VCaP (cell line): ENCODE results near the gene SPDYC.
A peak's percentile ranks its signal among the peaks of the same experiment; 100 is the strongest.

Experiments used
- H3K27ac ChIP-seq: fragments of 450-650 bp; 2 replicates; pipeline ENCODE4 v1.5.1; 2017
- CTCF ChIP-seq: fragments of 450-650 bp; conservative IDR thresholded peaks from 2 replicates; pipeline ENCODE4 v1.5.1; 2017; ENCODE audit warnings: mild to moderate bottlenecking, moderate library complexity

SPDYC gene

DNA sequence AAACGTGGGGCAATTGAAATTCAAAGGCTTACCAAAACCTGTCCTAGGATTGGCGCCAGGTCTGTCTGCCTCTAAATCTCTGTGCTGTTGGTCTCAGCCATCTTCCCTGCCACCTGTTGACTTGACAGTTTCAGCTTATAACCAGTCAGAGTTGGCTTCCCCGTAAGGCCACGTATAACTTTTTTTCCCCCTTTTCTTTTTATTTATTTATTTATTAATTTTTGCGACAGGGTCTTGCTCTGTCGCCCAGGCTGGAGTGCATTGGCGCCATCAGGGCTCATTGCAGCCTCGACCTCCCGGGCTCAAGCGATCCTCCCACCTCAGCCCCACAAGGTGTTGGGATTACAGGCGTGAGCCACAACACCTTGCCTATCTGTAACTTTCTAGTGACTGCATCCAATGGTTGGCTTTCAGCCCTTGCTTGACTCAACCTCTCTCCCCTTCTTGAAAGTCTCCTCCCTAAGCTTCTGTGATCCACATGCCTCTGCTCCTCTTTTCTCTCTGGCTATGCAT is 34.3 kb upstream of the SPDYC start:
- peak overlapping the region; percentile 100 for H3K27ac ChIP-seq
- no peak for TF ChIP-seq CTCF

GRCh38 chr11:65136515-65137096 is 33.4 kb upstream of the SPDYC start:
- peak overlapping the region; percentile 100 for H3K27ac ChIP-seq
- TF ChIP-seq CTCF: no peak

DNA sequence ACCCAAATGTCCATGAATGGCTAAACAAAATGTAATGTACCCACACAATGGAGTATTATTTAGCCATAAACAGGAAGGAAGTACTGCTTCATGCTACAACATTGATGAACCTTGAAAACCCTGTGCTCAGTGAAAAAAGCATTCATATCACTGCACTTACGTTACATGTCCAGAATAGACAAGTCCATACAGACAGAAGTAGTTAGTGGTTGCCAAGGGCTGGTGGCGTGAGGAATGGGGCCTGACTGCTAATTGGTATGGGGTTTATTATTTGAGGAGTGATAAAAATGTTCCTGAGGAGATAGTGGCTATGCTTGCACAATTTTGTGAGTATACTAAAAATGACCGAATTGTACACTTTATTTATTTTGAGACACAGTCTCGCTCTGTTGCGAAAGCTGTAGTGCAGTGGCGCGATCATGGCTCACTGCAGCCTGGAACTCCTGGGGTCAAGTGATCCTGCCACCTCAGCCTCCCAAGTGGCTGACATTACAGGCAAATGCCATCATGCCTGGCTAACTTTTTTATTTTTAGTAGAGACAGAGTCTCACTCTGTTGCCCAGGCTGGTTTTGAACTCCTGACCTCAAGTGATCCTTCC is 28.0 kb upstream of the SPDYC start:
- H3K27ac ChIP-seq: no peak overlapping the region
- no peak for TF ChIP-seq CTCF

GRCh38 chr11:65147352-65148075 is 22.5 kb upstream of the SPDYC start:
- no peak overlapping the region for H3K27ac ChIP-seq
- no peak for TF ChIP-seq CTCF

GRCh38 chr11:65148657-65149056 is 21.4 kb upstream of the SPDYC start:
- TF ChIP-seq CTCF: no peak
- H3K27ac ChIP-seq: no peak overlapping the region

DNA sequence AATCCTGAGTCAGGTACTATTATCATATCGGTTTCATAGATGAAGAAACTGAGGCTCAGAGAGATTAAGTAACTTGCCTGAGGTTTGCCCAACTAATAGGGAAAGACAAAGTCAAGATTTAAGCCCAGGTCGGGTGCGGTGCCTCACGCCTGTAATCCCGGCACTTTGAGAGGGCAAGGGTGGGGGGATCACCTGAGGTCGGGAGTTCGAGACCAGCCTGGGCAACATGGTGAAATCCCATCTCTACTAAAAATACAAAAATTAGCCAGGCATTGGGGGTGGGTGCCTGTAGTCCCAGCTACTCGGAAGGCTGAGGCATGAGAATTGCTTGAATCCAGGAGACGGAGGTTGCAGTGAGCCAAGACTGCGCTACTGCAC is 19.9 kb upstream of the SPDYC start:
- peak overlapping the region; percentile 32 for H3K27ac ChIP-seq

- peak overlapping the region; percentile 32 for H3K27ac ChIP-seq
- no peak for TF ChIP-seq CTCF
Observed at GRCh38 chr11:65150509-65151299, 19.3 kb upstream of the SPDYC start.
